Vagina (tissue), 2 donors: Measurements from ENCODE around the gene PKP4.

Source experiments
- CTCF ChIP-seq, 3 experiments: fragments of 450-650 bp in 2 of 3; fragments of 200-600 bp in 1 of 3; sonication (generic) in 1 of 3; IDR thresholded peaks; one replicate each; pipeline ENCODE4 v1.5.1; 2017 to 2019; ENCODE audit warnings: antibody characterized with exemption in 3 of 3, mild to moderate bottlenecking in 2 of 3, moderate library complexity in 2 of 3
- POLR2A ChIP-seq, 2 donors: fragments of 450-650 bp; IDR thresholded peaks; one replicate each; pipeline ENCODE4 v1.6.1; 2017; ENCODE audit warnings: antibody characterized with exemption in 2 of 2, mild to moderate bottlenecking in 2 of 2, moderate library complexity in 2 of 2
- POLR2AphosphoS5 ChIP-seq, 2 donors: sonication (generic); formaldehyde crosslinking; IDR thresholded peaks; one replicate each; pipeline ENCODE4 v1.9.0; 2017; ENCODE audit warnings: antibody characterized with exemption in 2 of 2, mild to moderate bottlenecking in 2 of 2, low read depth in 1 of 2; ENCODE audit not compliant: insufficient read depth in 1 of 2

- no peak for TF ChIP-seq CTCF (IDR thresholded peaks at IDR 0.05)
- no peak for TF ChIP-seq POLR2AphosphoS5 (IDR thresholded peaks at IDR 0.05; ENCODE audit: insufficient read depth in 1 of 2, low read depth in 1 of 2)
- TF ChIP-seq POLR2A (IDR thresholded peaks at IDR 0.05): no peak
Observed at GRCh38 chr2:158491072-158491471, 34.3 kb downstream of the PKP4 start.
